HCEC 1CT (cell line): ENCODE measurements around the gene SLC39A2.

ENCODE experiments used
- DNase-seq: peaks from one replicate; pipeline ENCODE4 v3.0.0-alpha.2; 2017

The SLC39A2 gene

DNA sequence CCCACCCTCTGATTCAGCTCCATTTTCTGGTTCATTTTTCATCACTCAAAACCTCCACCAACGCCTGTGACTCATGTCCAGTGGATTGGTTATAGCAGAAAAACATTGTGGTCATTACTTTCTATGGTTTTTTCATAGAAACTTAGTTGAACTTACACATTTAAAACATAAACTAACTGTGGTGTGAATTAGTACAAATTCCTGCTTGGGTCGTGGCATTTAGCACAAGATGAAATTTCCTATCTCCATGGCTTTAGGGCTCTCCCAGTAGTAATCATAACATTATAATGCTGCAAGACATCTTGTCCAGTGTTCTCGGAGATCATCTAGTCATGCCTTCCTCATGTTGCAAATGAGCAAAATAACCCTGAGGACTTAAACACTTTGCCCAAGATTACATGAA lies 50.2 kb downstream of the SLC39A2 start:
- no peak for DNase-seq

DNA sequence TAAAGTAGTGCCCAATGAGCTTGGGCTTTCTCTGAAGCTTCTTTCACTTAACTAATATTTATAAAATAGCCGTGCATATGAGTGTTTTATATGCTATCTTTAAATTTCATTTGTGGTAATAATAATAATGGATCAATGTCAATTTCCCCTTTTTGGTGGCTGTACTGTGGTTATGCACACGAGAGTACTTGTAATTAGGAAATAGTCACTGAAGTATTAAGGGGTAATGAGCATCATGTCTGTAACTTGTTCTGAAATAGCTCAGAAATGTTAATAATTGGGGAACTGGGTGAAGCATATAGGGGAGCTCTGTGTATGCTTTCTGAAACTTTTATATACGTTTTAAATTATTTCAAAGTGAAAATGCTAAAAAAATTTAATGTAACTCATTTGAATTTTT lies 51.5 kb downstream of the SLC39A2 start:
- no peak for DNase-seq
